ENCODE data around the gene PRADC1.

- TF ChIP-seq EZH2phosphoT487 (IDR thresholded peaks at IDR 0.05) (no peak), CTCF (IDR thresholded peaks at IDR 0.05) (no peak), EZH2 (IDR thresholded peaks at IDR 0.05) (no peak)
Measured at GRCh38 chr2:73257425-73258125, 24.5 kb upstream of the PRADC1 start.
